A673 (cell line): Measurements from ENCODE around the gene MYO18B. TPM values are rescaled to one million over a fixed set of nuclear protein-coding genes. Genes with fewer than 3 reads are reported as not detected.

Source experiments
- BruUV-seq: library from RNA; stranded (reverse); fragments of 400-500 nt; replicated peaks from 2 replicates; lab custom pipeline; 2021; lab: Mats Ljungman, UMichigan
- CTCF ChIA-PET: fragments of 300-600 bp; sonication (Branson Sonifier 250); formaldehyde crosslinking; loops from one replicate; lab custom pipeline; 2022; ENCODE audit warnings: antibody characterized with exemption; lab: Charles Lee
- POLR2A ChIA-PET: fragments of 300-600 bp; sonication (Branson Sonifier 250); formaldehyde crosslinking; loops from one replicate; lab custom pipeline; 2022; ENCODE audit warnings: antibody characterized with exemption; ENCODE audit not compliant: low non-redundant PET; lab: Charles Lee
- DNase-seq: peaks from one replicate; pipeline ENCODE4 v3.0.0-alpha.2; 2015; ENCODE audit warnings: low spot score
- H3K27ac ChIP-seq: fragments of 200-600 bp; sonication (generic); 2 replicates; pipeline ENCODE4 v1.5.1; 2016; ENCODE audit warnings: mixed run types, low read depth, mild to moderate bottlenecking, mixed read lengths, antibody characterized with exemption, low read length; ENCODE audit not compliant: poor library complexity, severe bottlenecking
- H3K27me3 ChIP-seq: fragments of 200-600 bp; sonication (generic); replicated peaks from 2 replicates; pipeline ENCODE4 v1.6.1; 2017; ENCODE audit warnings: mixed run types, low read depth, mild to moderate bottlenecking, mixed read lengths, antibody characterized with exemption, low read length; ENCODE audit not compliant: insufficient read depth, poor library complexity
- H3K36me3 ChIP-seq: fragments of 200-600 bp; sonication (generic); 2 replicates; pipeline ENCODE4 v1.6.1; 2016; ENCODE audit warnings: mixed run types, mild to moderate bottlenecking, mixed read lengths, antibody characterized with exemption, low read length; ENCODE audit not compliant: insufficient read depth, poor library complexity, severe bottlenecking
- H3K4me1 ChIP-seq: fragments of 200-600 bp; sonication (generic); 2 replicates; pipeline ENCODE4 v1.6.1; 2017; ENCODE audit warnings: mixed run types, mild to moderate bottlenecking, mixed read lengths, antibody characterized with exemption, low read length; ENCODE audit not compliant: insufficient read depth, poor library complexity, severe bottlenecking
- H3K4me3 ChIP-seq: fragments of 200-600 bp; sonication (generic); 2 replicates; pipeline ENCODE4 v1.5.1; 2016; ENCODE audit warnings: low read depth, mixed run types, mild to moderate bottlenecking, mixed read lengths, low read length; ENCODE audit not compliant: poor library complexity, severe bottlenecking
- H3K9me3 ChIP-seq: fragments of 200-600 bp; sonication (generic); 2 replicates; pipeline ENCODE4 v1.6.1; 2016; ENCODE audit warnings: mixed run types, low read depth, mild to moderate bottlenecking, mixed read lengths, antibody characterized with exemption, low read length; ENCODE audit not compliant: poor library complexity, severe bottlenecking
- EZH2 ChIP-seq: fragments of 200-600 bp; sonication (generic); IDR thresholded peaks from 2 replicates; pipeline ENCODE4 v1.6.1; 2017; ENCODE audit warnings: borderline replicate concordance, low read depth, mild to moderate bottlenecking, mixed read lengths, antibody characterized with exemption, low read length; ENCODE audit not compliant: poor library complexity, severe bottlenecking
- intact Hi-C: fragments of 100-400 bp; cut with micrococcal nuclease; formaldehyde crosslinking; loops from one replicate; pipeline ENCODE4 v1.10.0; 2022; ENCODE audit not compliant: unreplicated experiment
- total RNA-seq: library from RNA; stranded (reverse); gene quantifications from 2 replicates; pipeline ENCODE4 v1.2.3, GENCODE V29; 2021
- TF ChIP-seq, protein P1 (sequence below): fragments of 300-800, 200-600 bp; sonication (generic); conservative IDR thresholded peaks from 2 replicates; pipeline ENCODE4 v1.5.1; 2017; ENCODE audit warnings: low read depth, mild to moderate bottlenecking, antibody characterized with exemption, low read length, moderate library complexity, mixed read lengths

The MYO18B gene
- total RNA-seq, 1 experiment from 2014 or later, result not detected

DNA sequence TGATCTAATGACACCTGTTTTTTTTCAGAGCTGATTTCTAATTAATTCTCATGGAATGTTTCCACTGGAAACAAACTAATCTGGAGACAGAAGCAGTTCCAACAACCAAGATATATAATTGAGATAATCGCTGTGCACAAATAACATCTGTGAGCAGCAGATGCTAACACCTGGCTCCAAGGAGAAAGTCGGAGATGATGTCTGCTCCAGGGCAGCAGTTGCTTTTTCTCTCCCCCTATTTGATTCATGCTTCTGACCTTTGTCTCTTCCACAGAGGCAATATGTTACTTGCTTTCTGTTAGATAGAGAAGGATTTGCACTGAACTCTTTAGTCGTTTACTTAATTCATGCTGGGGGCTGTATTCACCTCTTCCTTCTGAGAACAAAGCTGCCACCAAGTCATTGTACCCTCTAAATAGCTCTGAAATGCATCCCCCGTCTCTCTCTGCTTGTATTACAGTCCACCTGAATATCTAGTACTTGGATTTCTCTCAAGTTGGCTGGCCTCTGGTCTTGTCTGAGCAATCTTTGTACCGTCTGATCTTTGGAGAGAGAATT is 187.4 kb downstream of the MYO18B start:
- no peak for TF ChIP-seq EZH2
- TF ChIP-seq, protein P1, sequence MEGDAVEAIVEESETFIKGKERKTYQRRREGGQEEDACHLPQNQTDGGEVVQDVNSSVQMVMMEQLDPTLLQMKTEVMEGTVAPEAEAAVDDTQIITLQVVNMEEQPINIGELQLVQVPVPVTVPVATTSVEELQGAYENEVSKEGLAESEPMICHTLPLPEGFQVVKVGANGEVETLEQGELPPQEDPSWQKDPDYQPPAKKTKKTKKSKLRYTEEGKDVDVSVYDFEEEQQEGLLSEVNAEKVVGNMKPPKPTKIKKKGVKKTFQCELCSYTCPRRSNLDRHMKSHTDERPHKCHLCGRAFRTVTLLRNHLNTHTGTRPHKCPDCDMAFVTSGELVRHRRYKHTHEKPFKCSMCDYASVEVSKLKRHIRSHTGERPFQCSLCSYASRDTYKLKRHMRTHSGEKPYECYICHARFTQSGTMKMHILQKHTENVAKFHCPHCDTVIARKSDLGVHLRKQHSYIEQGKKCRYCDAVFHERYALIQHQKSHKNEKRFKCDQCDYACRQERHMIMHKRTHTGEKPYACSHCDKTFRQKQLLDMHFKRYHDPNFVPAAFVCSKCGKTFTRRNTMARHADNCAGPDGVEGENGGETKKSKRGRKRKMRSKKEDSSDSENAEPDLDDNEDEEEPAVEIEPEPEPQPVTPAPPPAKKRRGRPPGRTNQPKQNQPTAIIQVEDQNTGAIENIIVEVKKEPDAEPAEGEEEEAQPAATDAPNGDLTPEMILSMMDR, result no peak
- intact Hi-C loops, result loop anchor here (10.0 kb wide), 1 partner anchor 65 kb away; no protein-coding TSS in a partner anchor
- Histone ChIP-seq H3K4me1 (no peaks in the 10 kb centered on the region), H3K27ac (no peak overlapping the region), H3K9me3 (no peaks in the 10 kb centered on the region), H3K36me3 (no peaks in the 10 kb centered on the region), H3K4me3 (no peak overlapping the region), H3K27me3 (peaks cover 39% of the 10 kb centered on the region)
- ChIA-PET CTCF (no interaction called here), POLR2A (no interaction called here)
- no peak for DNase-seq
- no TSS peak for BruUV-seq

DNA sequence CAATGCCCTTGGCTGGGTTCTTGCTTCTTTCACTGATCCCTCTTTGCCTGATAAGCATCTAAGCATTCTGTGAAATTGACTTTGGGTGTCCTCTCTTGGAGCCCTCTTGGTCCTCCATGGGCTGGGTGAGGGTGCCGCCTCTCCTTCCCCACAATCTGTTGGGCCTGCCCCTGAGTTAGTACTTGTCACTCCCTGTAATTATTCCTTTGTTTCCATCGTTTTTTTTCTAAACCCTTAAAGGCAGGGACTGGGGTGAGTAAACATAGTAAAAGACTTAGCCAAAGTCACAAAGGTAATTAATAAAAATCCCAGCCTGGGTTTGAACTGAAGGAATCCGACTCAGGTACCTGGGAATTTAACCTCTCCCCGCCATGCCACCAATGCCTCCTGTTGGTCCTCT is 188.1 kb downstream of the MYO18B start:
- Histone ChIP-seq H3K36me3 (no peaks in the 10 kb centered on the region), H3K4me1 (no peaks in the 10 kb centered on the region), H3K27me3 (peaks cover 43% of the 10 kb centered on the region), H3K9me3 (no peaks in the 10 kb centered on the region), H3K27ac (no peak overlapping the region), H3K4me3 (no peak overlapping the region)
- BruUV-seq, result no TSS peak
- no peak for DNase-seq
- TF ChIP-seq, protein P1, result no peak
- no peak for TF ChIP-seq EZH2
- intact Hi-C loops, result no loop called here
- POLR2A ChIA-PET, result no interaction called here
- CTCF ChIA-PET, result no interaction called here

DNA sequence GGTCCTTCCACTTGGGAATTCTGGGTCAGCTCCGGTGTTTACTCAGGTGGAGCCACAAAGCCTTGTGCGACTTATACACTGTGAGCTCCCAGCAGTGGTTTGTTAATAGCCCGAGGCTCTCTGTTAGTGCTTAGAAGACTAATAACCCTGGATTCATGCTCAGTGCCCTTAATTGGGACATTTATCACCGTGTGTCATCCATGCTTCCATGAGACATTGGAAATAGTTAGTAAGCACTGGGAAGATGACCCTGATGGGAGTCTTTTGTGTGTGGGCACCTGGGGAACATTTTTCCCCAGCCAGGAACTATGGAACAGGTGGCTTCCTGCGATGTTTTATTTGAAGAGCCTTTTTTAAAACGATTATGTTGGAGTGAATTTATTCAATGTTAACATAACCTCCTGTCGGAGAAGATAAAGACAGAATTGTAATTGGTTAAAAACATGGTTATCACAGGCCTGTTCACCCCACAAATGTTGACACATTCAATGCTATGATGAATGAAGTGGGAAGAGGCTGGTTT is 188.9 kb downstream of the MYO18B start:
- ChIA-PET POLR2A (no interaction called here), CTCF (no interaction called here)
- Histone ChIP-seq H3K36me3 (no peaks in the 10 kb centered on the region), H3K4me3 (no peak overlapping the region), H3K27ac (no peak overlapping the region), H3K27me3 (peaks cover 49% of the 10 kb centered on the region), H3K9me3 (no peaks in the 10 kb centered on the region), H3K4me1 (no peaks in the 10 kb centered on the region)
- no peak for DNase-seq
- intact Hi-C loops, result no loop called here
- TF ChIP-seq EZH2, result no peak
- TF ChIP-seq, protein P1, result no peak
- BruUV-seq, result no TSS peak
